ENCODE results near the gene RUFY2.

Gene RUFY2

DNA sequence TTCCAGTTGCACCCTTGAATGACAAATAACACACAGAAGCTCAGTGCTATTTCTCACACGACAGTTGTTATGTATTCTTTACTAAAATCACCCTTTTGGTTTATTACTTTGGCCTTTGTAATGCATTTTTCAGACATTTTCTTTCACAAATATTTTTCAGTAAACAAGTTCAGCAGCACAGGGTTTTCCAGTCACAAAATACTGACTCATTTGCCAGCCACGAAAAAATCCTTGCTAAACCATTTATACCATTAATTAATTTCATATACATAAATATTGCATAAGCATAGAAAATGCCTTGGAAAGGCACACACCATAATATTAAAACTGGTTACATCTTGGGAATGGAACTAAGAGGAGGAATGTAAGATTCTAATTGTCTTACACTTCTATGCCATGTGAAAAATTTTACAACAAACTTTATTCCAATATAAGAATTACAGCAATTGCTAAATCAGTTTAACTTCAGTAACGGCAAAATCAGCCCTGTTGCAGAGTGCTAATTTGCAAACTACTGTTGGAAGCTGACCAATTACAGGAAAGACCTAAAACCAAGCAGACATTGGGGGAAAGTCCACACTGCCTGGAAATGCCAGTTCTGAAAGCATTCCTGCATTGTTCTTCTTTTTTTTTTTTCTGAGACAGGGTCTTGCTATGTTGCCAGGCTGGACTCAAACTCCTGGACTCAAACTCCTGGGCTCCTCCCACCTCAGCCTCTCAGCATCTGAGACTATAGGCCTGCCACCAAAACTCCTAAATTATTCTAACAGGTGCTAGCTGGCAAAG is 42.8 kb downstream of the RUFY2 start:
- DNase-seq (ENCODE audit: low read depth in 2 of 2), result no peak

- DNase-seq (ENCODE audit: low read depth in 2 of 2), result no peak
Observed at GRCh38 chr10:68362590-68362989, 44.5 kb downstream of the RUFY2 start.

DNA sequence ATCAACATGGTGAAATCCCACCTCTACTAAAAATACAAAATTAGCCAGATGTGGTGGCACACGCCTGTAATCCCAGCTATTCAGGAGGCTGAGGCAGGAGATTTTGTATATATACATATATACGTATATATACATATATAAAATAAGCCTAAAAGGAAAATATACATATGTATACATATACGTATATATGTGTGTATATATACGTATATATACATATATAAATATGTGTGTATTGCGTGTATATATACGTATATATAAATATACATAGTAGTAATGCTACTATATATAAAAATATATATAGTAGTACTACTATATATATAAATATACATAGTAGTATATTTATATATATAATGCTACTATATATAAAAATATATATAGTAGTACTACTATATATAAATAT is 47.9 kb downstream of the RUFY2 start:
- no peak for DNase-seq (ENCODE audit: low read depth in 2 of 2)

GRCh38 chr10:68353537-68353936 is 53.5 kb downstream of the RUFY2 start:
- no peak for DNase-seq (ENCODE audit: low read depth in 2 of 2)

GRCh38 chr10:68348265-68348741 is 58.8 kb downstream of the RUFY2 start:
- no peak for DNase-seq (ENCODE audit: low read depth in 2 of 2)

DNA sequence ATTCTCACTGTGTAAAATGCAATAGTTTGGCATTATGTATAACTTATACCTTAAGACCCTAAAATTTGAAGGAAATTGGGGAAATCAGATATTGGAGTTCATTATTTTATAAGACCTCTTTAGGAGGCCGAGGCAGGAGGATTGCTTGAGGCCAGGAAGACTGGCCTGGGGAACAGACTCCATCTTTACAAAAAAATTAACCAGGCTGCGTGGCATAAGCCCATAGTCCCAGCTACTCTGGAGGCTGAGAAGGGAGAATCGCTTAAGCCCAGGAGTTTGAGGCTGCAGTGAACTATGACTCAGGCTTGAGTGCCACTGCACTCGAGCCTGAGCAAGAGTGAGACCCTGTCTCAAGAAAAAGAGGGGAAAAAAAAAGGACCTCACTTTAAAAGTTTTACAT is 60.3 kb downstream of the RUFY2 start:
- no peak for DNase-seq (ENCODE audit: low read depth in 2 of 2)

DNA sequence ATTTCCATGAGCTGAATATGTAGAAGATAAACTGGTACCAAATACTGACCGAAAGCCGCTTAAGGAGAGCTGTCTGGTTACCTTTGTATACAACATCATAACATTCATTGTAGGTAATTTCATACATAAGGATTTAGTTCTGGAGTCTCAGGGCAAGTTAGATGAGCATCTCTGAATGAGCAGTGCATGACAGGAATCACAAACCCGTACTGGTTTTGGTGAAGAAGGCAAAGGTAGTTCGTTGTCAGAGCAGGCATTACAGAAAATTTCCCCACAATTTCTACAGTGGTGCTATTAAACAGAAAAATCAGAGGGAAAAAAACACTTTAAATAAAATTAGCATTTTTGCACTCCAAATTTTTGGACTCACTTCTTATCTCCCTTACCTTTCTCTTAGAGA is 61.5 kb downstream of the RUFY2 start:
- no peak for DNase-seq (ENCODE audit: low read depth in 2 of 2)

DNA sequence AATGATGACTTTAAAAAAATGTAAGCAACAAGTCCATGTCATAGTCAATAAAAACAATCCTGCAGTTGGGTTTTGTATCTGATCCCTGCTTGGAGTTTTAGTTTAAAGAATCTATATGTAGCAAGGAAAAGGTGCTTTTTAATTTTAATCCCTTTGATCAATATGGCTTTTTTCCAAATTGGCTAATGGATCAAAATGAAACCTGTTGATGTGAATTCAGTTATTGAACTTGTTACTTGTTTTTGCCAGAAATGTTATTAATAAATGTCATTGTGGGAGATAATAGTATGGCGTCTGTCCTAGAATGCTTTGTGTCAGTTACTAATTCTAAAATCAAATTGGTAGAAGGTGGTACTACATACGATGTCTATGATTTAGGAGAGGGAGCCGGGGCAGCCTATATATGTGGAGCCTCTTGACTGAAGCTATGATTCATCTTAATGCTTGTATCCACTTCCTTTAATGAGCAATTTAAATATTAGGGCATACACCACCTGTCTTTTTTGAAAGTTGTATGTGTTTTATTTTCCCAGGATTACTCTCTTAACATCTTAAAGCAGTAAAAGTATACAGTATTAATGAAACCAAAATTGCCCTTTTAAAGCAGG is 64.1 kb downstream of the RUFY2 start:
- no peak for DNase-seq (ENCODE audit: low read depth in 2 of 2)

DNA sequence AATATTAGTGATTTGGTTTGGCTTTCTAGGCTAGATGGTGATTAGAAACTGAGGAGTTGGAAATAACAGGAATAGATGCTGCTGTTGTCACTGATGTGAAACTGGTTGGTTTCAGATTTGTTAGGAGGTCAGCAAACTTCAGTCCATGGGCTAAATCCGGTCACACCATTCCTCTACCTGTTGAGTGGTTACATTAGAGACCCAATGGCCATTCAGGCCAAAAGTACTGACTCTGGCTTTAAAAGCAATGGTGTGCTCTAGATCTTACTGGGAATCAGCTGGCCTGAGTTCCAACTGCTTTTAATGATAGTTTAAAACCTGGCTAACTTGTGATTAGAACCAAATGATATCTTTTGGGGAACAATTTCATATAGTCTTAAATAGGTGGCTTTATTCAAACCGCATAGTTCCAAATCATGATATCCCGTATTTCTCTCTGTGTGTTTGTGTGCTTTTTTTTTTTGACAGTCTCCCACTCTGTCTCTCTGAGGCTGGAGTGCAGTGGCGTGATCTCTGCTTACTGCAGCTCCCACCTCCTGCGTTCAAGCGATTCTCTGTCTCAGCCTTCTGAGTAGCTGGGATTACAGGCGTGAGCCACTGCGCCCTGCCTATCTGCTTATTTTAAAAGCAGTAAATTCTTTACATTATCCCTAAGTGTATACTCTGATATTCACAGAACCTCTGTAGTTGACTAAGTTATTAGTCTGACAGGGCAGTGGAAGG is 66.6 kb downstream of the RUFY2 start:
- no peak for DNase-seq (ENCODE audit: low read depth in 2 of 2)

- no peak for DNase-seq (ENCODE audit: low read depth in 2 of 2)
Observed at GRCh38 chr10:68336754-68337351, 70.2 kb downstream of the RUFY2 start.

GRCh38 chr10:68334672-68335467 is 72.2 kb downstream of the RUFY2 start:
- DNase-seq (ENCODE audit: low read depth in 2 of 2), result no peak

DNA sequence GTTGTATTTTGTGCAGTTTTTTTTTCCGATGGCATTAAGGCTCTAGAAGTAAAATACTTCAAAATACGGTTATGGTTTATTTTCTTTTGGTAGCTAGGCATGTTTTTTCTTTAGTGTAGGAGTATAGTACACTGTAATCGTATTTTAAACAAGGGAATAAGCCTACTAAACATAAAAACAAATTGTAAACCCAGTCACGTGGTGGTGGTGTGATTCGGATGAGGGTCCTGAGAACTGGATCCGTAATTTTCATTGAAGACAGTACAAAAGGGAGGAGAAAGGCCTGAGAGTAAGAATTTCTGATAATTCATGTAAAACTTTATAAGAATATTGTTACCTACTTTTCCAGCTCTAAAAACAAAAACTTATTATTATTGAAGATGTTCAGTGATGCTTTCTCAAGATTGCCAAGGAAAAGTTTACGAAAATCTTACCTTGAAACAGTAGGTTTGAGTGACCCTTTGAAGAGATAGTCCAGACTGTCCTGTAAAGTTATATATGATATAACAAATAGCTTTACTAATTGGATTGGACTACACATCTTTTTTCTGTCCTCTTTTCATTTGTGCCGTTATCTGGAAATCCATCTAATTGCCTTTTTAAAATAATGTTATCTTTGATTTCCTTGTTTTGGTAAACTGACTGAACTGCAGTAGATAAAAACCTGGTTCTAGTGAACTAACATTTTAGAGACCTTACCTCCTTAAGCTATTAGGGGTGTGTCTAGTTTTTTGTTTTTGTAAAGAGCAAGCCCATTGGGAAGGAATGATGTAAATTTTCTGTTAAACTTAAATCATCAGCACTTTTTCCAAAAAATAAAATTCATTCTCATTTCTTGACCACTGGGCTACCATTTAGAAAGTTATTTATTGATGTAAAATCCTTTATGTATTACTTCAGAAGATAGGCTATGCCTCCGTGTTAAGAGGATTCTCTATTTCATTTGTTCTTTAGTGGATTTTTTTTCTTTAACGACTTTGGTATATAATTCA is 73.3 kb downstream of the RUFY2 start:
- no peak for DNase-seq (ENCODE audit: low read depth in 2 of 2)

DNA sequence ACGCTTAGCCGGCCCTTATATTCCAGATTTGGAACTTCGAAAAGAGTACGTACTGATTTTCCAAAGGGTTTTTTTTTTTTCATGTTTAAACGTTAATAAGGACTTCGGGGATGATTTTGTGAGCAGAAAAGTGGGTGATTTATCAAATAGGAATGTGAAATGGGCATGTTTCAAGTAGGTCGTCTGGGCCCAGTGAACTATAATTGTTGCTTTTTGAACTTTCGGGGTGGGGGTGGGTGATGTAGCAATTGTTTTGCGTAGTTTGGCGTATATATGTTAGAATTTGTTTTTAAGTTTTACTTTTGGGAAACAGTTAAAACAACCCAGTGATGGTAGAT is 74.0 kb downstream of the RUFY2 start:
- no peak for DNase-seq (ENCODE audit: low read depth in 2 of 2)

DNA sequence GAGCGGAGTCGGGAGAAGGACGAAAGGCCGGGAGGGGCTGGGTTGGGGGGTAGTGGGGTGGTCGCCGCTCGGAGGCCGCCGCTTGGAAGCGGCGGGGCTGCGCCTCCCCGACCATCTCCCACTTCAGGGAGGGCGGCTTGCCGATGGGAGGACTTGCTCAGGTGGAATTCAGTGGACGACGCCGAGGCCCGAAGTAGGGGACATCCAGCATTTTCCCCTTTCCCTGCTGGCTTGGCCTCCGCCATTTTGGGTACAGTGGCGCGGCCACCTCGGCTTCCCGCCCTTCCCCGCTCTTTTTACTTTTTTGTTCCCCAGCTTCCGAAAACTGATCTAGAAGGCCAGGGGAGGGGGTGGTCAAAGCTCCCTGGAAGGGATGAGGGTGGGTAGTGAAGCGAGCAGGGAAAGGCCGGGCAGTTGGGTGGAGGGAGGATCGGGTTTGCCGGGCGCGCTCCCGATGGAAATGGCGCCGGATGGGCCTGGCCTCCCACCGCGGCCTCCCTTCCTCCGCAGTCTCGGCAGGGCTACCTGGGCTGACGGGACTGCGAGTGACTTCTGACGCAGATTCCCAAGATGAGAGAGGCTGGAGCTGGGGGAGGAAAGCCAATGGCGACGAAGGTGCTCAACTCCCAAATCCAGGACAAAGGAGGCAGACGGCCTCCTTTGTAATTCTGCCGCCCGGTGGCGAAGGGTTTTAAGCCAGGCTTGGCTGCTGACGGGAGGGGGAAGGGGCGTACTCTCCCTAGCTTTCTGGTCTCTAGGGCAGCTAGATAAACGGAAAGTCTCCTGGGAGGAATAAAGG is 74.6 kb downstream of the RUFY2 start, which contains the start of gene PBLD:
Gene PBLD (minus strand): TSS at position 670 of the 799 bp plus-strand sequence. CDS start 26,084 bp downstream, outside the sequence.
- peak; percentile 43 to 45 for DNase-seq (ENCODE audit: low read depth in 2 of 2)

- DNase-seq (ENCODE audit: low read depth in 2 of 2), result peak; percentile 93 to 94
Observed at GRCh38 chr10:68331455-68332258, 75.4 kb downstream of the RUFY2 start, which contains the start of gene HNRNPH3. Gene HNRNPH3, plus strand, starts transcription at chr10:68332064. Its CDS starts 5,158 bp downstream, at chr10:68337222.

DNA sequence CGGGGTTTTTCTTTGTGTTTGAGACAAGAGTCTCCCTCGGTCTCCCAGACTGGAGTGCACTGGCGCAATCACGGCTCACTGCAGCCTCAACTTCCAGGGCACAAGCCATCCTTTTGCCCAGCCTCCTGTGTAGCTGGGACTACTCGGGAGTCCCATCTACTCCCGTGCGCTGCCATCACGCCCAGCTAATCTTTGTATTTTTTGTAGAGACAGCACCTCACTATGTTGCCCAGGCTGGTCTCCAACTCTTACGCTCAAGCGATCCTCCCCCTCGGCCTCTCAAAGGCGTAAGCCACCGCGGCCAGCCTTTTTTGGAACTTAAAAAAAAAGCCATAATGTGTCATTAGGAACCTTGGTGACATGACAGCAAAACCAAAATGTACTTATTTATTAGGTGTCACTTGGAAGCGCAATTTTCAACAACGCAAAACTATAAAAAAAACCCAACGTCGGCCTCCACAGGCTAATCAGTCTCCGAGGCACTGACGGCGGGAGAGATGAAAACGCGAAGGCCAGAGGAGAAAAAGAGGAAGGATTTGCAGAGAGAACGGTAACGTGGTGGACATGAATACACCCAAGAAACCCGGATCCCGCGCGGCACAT is 76.1 kb downstream of the RUFY2 start:
- no peak for DNase-seq (ENCODE audit: low read depth in 2 of 2)

GRCh38 chr10:68329506-68329861 is 77.6 kb downstream of the RUFY2 start:
- DNase-seq (ENCODE audit: low read depth in 2 of 2), result no peak

Measured in fibroblast of skin of left biceps (primary cell).